Neuronal stem cell (in vitro differentiated cells): Measurements from ENCODE around the gene RPE.

ENCODE experiments used
- DNase-seq: peaks from one replicate; pipeline ENCODE4 v3.0.0-alpha.2; 2013; ENCODE audit warnings: low spot score
- H2AFZ ChIP-seq: one replicate; pipeline ENCODE4 v1.6.1; 2013; ENCODE audit warnings: mild to moderate bottlenecking, low read length, inconsistent platforms
- H2AK5ac ChIP-seq: 2 replicates; pipeline ENCODE4 v1.6.1; 2013; ENCODE audit warnings: low read depth, mild to moderate bottlenecking, inconsistent platforms, low read length, moderate library complexity, mixed read lengths
- H2BK120ac ChIP-seq: 2 replicates; pipeline ENCODE4 v1.6.1; 2013; ENCODE audit warnings: low read depth, mild to moderate bottlenecking, inconsistent platforms, low read length, moderate library complexity, mixed read lengths
- H2BK12ac ChIP-seq: one replicate; pipeline ENCODE4 v1.6.1; 2013; ENCODE audit warnings: low read length, inconsistent platforms
- H2BK15ac ChIP-seq: 2 replicates; pipeline ENCODE4 v1.6.1; 2013; ENCODE audit warnings: mild to moderate bottlenecking, low read length, inconsistent platforms, mixed read lengths
- H2BK5ac ChIP-seq: one replicate; pipeline ENCODE4 v1.6.1; 2013; ENCODE audit warnings: inconsistent platforms, mild to moderate bottlenecking, low read length, moderate library complexity
- H3K14ac ChIP-seq: one replicate; pipeline ENCODE4 v1.6.1; 2013; ENCODE audit warnings: low read length, inconsistent platforms
- H3K18ac ChIP-seq: 2 replicates; pipeline ENCODE4 v1.6.1; 2013; ENCODE audit warnings: low read length, inconsistent platforms
- H3K23ac ChIP-seq: 2 replicates; pipeline ENCODE4 v1.6.1; 2013; ENCODE audit warnings: low read depth, mild to moderate bottlenecking, mixed read lengths, low read length, inconsistent platforms; ENCODE audit not compliant: poor library complexity
- H3K27ac ChIP-seq: replicated peaks from 3 replicates; pipeline ENCODE4 v1.5.1; 2013; ENCODE audit warnings: low read length, inconsistent platforms
- H3K27me3 ChIP-seq, 3 experiments: 2 replicates each; pipeline ENCODE4 v1.6.1; 2013; ENCODE audit warnings: low read length in 3 of 3, mild to moderate bottlenecking in 2 of 3, inconsistent platforms in 1 of 3, low read depth in 1 of 3, mixed read lengths in 1 of 3, moderate library complexity in 1 of 3; ENCODE audit not compliant: control insufficient read depth in 3 of 3, insufficient read depth in 3 of 3
- H3K36me3 ChIP-seq, 2 donors: replicated peaks in 1 of 2; 2 replicates each; pipeline ENCODE4 v1.6.1; 2013; ENCODE audit warnings: low read length in 2 of 2; ENCODE audit not compliant: control insufficient read depth in 2 of 2, insufficient read depth in 2 of 2
- H3K4ac ChIP-seq: 2 replicates; pipeline ENCODE4 v1.6.1; 2013; ENCODE audit warnings: inconsistent platforms, mild to moderate bottlenecking, low read length, moderate library complexity
- H3K4me1 ChIP-seq, 2 donors: 1 replicate in 1 of 2; 2 replicates in 1 of 2; pipeline ENCODE4 v1.6.1; 2013; ENCODE audit warnings: low read length in 2 of 2, low read depth in 1 of 2; ENCODE audit not compliant: control insufficient read depth in 2 of 2, insufficient read depth in 1 of 2
- H3K4me2 ChIP-seq: one replicate; pipeline ENCODE4 v1.6.1; 2013; ENCODE audit warnings: mild to moderate bottlenecking, low read length, inconsistent platforms; ENCODE audit not compliant: insufficient read depth, poor library complexity, severe bottlenecking
- H3K4me3 ChIP-seq, 2 donors: 2 replicates each; pipeline ENCODE4 v1.5.1; 2013; ENCODE audit warnings: low read length in 2 of 2, mild to moderate bottlenecking in 2 of 2, inconsistent platforms in 1 of 2, moderate library complexity in 1 of 2
- H3K79me1 ChIP-seq: one replicate; pipeline ENCODE4 v1.6.1; 2013; ENCODE audit warnings: low read depth, mild to moderate bottlenecking, inconsistent platforms, low read length, moderate library complexity
- H3K9ac ChIP-seq: one replicate; pipeline ENCODE4 v1.6.1; 2013; ENCODE audit warnings: mild to moderate bottlenecking, low read depth, low read length, inconsistent platforms; ENCODE audit not compliant: poor library complexity
- H3K9me3 ChIP-seq, 2 donors: replicated peaks in 1 of 2; 2 replicates each; pipeline versions ENCODE3 to v1.6.1; 2013; ENCODE audit warnings: low read length in 2 of 2, mild to moderate bottlenecking in 2 of 2, inconsistent platforms in 1 of 2, low read depth in 1 of 2, mixed read lengths in 1 of 2, moderate library complexity in 1 of 2; ENCODE audit not compliant: control insufficient read depth in 2 of 2, insufficient read depth in 1 of 2
- H4K8ac ChIP-seq: one replicate; pipeline ENCODE4 v1.6.1; 2013; ENCODE audit warnings: low read depth, mild to moderate bottlenecking, inconsistent platforms, low read length, moderate library complexity
- H4K91ac ChIP-seq: one replicate; pipeline ENCODE4 v1.6.1; 2013; ENCODE audit warnings: low read length, low read depth, mild to moderate bottlenecking, inconsistent platforms; ENCODE audit not compliant: poor library complexity
- WGBS, 2 donors: extraction: QIAGEN DNeasy Blood & Tissue Kit; methylation state at CpG; one replicate each; pipeline ENCODE4 v1.1.7; 2013; ENCODE audit warnings: missing lambda C conversion rate in 2 of 2, mixed read lengths in 1 of 2; ENCODE audit not compliant: insufficient read length in 2 of 2, insufficient replicate concordance in 1 of 2; ENCODE audit errors: extremely low coverage in 2 of 2; 5-methylcytosine and 5-hydroxymethylcytosine counted together

The RPE gene

GRCh38 chr2:210000464-210001324 is 1.7 kb upstream of the RPE start:
- no peak overlapping the region for H2BK5ac ChIP-seq
- H4K91ac ChIP-seq = no peak overlapping the region
- no peak overlapping the region for H2AK5ac ChIP-seq
- H3K4me3 ChIP-seq = no peak overlapping the region
- no peak overlapping the region for H3K4me2 ChIP-seq
- no peak overlapping the region for H3K23ac ChIP-seq
- H3K79me1 ChIP-seq = peaks cover 7% of the 10 kb centered on the region
- no peak overlapping the region for H2BK12ac ChIP-seq
- H3K27me3 ChIP-seq = no peaks in the 10 kb centered on the region
- H3K9me3 ChIP-seq = no peaks in the 10 kb centered on the region
- no CpG with 5 or more reads among the region's 32 CpGs for WGBS, 2 donors
- H3K4ac ChIP-seq = no peak overlapping the region
- no peak overlapping the region for H3K27ac ChIP-seq
- no peak overlapping the region for H2BK120ac ChIP-seq
- peak overlapping the region; percentile 26 for H2BK15ac ChIP-seq
- peaks cover 0 to 24% of the 10 kb centered on the region in 2 donors for H3K36me3 ChIP-seq
- H2AFZ ChIP-seq = peak overlapping the region; percentile 95
- no peak for DNase-seq
- H3K14ac ChIP-seq = no peak overlapping the region
- peak overlapping the region; percentile 43 for H4K8ac ChIP-seq
- peaks cover 2 to 17% of the 10 kb centered on the region in 2 donors for H3K4me1 ChIP-seq
- no peak overlapping the region for H3K9ac ChIP-seq
- H3K18ac ChIP-seq = no peak overlapping the region

- Histone ChIP-seq H4K8ac (no peak overlapping the region), H3K14ac (no peak overlapping the region), H2BK12ac (no peak overlapping the region), H3K18ac (no peak overlapping the region), H2BK5ac (no peak overlapping the region), H2BK120ac (no peak overlapping the region), H3K4me3 (peak overlapping the region; percentile 90 to 93), H2AK5ac (no peak overlapping the region), H3K36me3 (peaks cover 0 to 49% of the 10 kb centered on the region in 2 donors), H3K79me1 (peaks cover 7% of the 10 kb centered on the region), H3K9me3 (no peaks in the 10 kb centered on the region), H3K27ac (no peak overlapping the region), H3K9ac (no peak overlapping the region), H3K27me3 (no peaks in the 10 kb centered on the region), H4K91ac (no peak overlapping the region), H2BK15ac (no peak overlapping the region), H3K4me2 (peak overlapping the region; percentile 53), H2AFZ (no peak overlapping the region), H3K23ac (no peak overlapping the region), H3K4me1 (peaks cover 2 to 17% of the 10 kb centered on the region in 2 donors), H3K4ac (no peak overlapping the region)
- no peak for DNase-seq
- WGBS, 2 donors = no CpG with 5 or more reads among the region's 2 CpGs
Observed at GRCh38 chr2:210003359-210003758, 921 bp downstream of the RPE start.

- Histone ChIP-seq H2BK15ac (no peak overlapping the region), H3K4ac (no peak overlapping the region), H3K9me3 (no peaks in the 10 kb centered on the region), H3K4me3 (no peak overlapping the region), H4K8ac (no peak overlapping the region), H2BK5ac (no peak overlapping the region), H2AK5ac (no peak overlapping the region), H3K27ac (no peak overlapping the region), H3K9ac (no peak overlapping the region), H2AFZ (no peak overlapping the region), H3K79me1 (peaks cover 7% of the 10 kb centered on the region), H3K4me2 (no peak overlapping the region), H3K27me3 (no peaks in the 10 kb centered on the region), H3K36me3 (peaks cover 0 to 64% of the 10 kb centered on the region in 2 donors), H3K23ac (no peak overlapping the region), H3K4me1 (peaks cover 2 to 17% of the 10 kb centered on the region in 2 donors), H3K14ac (no peak overlapping the region), H2BK12ac (no peak overlapping the region), H3K18ac (no peak overlapping the region), H2BK120ac (no peak overlapping the region), H4K91ac (no peak overlapping the region)
- no peak for DNase-seq
- WGBS, 2 donors = no CpG with 5 or more reads among the region's 2 CpGs
Observed at GRCh38 chr2:210004881-210005280, 2.4 kb downstream of the RPE start.

GRCh38 chr2:210007895-210008294 is 5.5 kb downstream of the RPE start:
- H2AK5ac ChIP-seq = no peak overlapping the region

More at GRCh38 chr2:210007895-210008294, 5.5 kb downstream of the RPE start:
- H3K9me3 ChIP-seq = no peaks in the 10 kb centered on the region
- no peak overlapping the region for H2AFZ ChIP-seq
- H4K91ac ChIP-seq = no peak overlapping the region
- H3K4me3 ChIP-seq = no peak overlapping the region
- no peak overlapping the region for H3K27ac ChIP-seq
- no peak overlapping the region for H4K8ac ChIP-seq
- no peak overlapping the region for H3K4me2 ChIP-seq
- no peak overlapping the region for H3K18ac ChIP-seq
- H2BK12ac ChIP-seq = no peak overlapping the region
- no peak overlapping the region for H2BK120ac ChIP-seq
- H3K4me1 ChIP-seq = peaks cover 2 to 12% of the 10 kb centered on the region in 2 donors
- no peak overlapping the region for H2BK5ac ChIP-seq
- H3K36me3 ChIP-seq = peaks cover 0 to 94% of the 10 kb centered on the region in 2 donors
- H3K14ac ChIP-seq = no peak overlapping the region
- H2BK15ac ChIP-seq = no peak overlapping the region
- H3K27me3 ChIP-seq = no peaks in the 10 kb centered on the region
- H3K23ac ChIP-seq = no peak overlapping the region
- no peak overlapping the region for H3K9ac ChIP-seq
- H3K4ac ChIP-seq = no peak overlapping the region
- no CpG with 5 or more reads among the region's 2 CpGs for WGBS, 2 donors
- DNase-seq = no peak
- H3K79me1 ChIP-seq = peaks cover 3% of the 10 kb centered on the region
